ENCODE results near the gene LRCOL1.

The LRCOL1 gene

DNA sequence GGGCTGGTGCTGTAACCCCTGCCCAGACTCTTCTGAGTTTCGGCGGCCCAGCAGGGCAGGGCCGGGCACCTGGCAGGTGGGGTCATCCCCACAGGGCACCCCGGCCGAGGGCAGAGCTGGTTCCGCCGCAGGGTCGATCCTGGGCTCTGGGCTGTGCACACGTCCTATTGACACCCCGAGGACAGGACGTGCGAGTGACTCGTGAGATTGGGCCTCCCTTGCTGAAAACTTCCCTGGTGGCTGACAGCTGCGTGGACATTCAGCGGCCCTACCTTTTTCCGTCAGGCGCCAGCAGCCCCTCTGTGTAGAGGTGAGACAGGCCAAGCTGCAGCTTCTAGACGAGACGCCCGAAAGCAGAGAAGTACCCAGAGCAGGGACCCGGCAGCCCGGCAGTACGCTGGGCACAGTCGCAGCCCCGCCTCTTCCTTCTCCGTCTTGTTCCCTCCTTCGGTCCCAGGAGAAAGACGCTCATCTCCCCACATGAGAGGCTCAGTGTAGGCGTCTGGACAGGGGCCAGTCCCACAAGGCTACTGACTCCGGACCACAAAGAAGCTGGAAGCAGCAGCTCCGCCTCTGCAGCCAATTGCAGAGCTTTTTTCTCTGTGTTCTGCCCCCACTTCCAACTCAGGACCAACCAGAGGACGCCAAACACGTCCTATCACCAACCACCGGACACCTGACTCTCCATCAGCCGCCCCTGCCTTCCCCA lies at the start of gene LRCOL1:
TSS of gene LRCOL1 (minus strand) at position 532 of the 709 bp plus-strand sequence. CDS start 4,331 bp downstream, outside the sequence.
- no peak for DNase-seq (ENCODE audit: low read depth)

DNA sequence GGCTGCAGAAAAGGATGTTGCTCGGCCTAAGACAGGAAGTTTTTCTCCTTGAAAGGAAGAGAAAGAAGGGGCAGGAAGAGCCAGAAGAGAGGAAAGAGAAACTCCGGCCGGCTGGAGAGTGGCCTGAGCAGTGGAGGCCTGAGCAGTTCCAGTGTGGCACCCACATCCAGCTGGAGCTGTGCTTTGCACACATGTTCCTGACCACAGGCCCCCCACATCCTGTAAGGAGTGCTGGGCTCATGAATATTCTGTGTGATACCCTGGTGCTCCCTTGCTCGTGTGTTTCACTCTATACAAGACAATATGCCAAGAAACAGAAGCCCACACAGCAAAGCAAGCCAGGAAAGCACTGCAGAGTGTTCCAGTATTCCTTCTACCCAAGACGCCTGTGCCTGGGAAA lies 49.7 kb upstream of the LRCOL1 start:
- DNase-seq (ENCODE audit: low read depth), result no peak

DNA sequence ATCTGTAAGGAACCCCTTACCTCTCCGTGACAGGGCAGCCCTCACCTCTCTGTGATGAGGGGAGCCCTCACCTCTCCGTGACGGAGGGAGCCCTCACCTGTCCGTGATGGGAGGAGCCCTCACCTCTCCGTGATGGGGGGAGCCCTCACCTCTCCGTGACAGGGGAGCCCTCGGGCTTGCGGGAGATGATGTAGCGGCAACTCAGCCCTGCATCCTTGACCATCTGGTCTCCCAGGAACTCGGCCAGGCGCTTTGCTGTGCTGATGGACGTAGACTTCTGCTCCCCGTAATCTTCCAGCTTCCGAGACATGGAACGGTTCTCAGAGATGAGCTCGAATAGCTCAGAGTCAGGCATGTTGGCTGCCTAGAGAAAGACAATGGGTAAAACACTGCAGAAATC lies 48.8 kb upstream of the LRCOL1 start:
- no peak for DNase-seq (ENCODE audit: low read depth)

DNA sequence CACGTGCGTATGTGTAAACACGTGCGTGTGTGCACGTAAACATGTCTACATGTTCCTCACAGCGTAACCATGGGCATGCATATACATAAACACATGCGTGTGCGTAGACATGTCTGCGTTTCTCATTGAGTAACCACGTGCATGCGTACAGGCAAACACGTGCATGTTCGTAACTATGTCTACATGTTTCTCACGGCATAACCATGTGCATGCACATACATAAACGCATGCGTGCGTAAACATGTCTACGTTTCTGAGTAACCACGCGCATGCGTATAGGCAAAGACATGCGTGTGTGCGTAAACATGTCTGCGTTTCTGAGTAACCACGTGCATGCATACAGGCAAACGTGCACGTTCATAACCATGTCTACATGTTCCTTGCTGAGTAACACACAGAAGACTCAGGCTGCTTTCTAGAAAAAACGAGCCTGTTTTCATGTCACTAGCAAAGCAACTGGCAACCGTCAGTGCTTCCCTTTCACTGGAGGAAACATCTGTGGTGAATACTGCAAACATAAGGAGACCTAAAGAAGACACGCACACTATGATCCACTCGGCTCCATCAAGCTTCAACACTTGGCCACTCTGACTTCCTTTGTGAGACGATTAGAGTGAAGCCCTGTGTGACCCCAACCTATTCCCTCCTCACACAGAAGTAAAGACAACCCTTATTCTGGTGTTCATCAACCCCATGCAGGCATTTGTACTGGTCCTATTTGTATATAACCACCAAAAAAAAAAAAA lies 47.9 kb upstream of the LRCOL1 start:
- no peak for DNase-seq (ENCODE audit: low read depth)

DNA sequence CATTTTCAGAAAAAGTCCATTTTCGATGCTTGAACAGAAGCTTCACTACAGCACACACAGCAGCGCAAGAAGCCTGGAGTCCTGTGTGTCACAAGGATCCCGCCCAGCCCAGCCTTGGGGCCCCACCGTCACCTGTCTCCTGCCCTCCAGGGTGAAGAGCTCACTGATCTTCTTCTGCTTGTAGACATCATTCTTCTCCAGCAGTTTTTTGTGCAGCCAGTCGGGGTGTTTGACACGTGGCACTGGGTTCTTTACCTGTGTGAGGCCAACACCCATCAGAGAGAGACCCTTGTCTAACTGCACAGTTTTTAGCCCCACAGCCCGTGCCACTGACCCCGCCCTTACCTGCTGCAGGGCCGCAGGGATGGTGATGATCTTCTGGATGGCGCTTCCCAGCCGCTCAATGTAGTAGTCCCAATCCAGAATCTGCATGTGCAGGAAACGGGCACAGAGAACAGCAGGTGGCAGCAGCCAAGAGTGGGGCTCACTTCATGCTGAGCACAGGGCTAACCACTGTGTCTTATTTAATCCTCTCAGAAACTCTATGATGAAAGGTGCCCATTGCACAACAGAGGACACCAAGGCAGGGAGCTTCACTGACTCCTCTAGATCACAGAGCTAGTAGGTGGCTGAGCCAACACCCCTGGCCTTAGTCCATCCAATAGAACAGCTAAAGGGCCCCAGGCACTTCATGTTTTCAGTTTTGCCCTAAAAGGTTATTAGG lies 46.8 kb upstream of the LRCOL1 start:
- DNase-seq (ENCODE audit: low read depth), result no peak

DNA sequence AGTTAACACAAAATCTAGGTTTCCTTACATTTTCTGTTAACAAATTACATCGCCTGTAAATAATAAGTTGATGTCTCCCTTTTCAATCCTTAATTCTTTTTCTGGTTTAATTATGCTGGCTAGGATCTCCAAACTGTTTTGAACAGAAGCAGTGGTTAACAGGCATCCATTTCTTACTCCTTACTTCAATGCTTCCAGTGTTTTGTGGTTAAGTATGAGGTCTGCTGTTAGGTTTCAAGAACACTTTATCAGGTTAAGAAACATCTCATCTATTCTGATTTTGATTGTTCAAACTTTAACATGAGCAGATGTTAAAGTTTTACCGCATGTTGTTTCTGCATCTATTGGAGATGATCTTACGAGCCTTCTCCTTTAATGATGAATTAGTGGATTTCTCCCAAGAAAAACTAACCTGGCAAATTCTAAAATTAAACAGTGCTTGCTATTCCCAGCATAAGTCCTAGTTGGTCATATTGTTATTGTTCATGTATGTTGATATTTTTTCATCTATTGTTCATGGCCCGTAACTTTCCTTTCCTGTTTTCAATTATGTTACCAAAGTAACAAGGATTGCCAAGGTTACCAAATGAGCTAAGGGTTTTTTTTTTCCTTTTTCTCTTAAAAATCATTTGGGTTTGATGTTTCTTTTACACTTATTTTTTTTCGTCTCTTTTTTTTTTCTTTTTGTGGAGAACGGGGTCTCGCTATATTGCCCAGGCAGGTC lies 43.3 kb upstream of the LRCOL1 start:
- no peak for DNase-seq (ENCODE audit: low read depth)

DNA sequence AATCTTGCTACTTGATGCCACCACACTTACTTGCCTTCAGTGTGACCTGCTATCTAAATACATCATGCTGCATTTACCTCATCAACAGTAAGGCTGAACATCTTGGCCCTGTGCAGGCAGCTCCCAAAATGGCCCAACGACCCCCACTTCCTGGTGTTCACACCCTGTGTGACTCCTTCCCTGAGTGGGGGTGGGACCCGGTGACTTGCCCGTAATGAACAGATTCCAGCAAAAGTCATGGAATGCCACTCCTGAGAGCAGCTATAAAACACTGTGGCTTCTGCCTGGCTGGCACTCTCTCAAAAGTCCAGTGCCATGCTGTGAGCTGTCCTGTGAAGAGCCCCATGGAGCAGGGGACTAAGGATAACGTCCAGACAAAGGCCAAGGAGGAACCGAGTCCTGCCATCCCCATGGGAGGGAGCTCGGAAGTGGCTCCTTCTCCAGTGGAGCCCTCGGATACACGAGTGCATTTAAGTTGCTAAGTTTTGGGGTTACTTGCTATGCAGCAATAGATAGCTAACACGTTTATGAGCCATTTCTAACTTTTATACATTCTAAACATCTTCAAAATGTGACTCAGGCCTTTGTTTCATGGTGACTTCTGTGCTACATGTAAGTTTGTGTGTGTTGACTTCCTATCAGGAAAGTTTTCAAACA lies 41.2 kb upstream of the LRCOL1 start:
- no peak for DNase-seq (ENCODE audit: low read depth)

DNA sequence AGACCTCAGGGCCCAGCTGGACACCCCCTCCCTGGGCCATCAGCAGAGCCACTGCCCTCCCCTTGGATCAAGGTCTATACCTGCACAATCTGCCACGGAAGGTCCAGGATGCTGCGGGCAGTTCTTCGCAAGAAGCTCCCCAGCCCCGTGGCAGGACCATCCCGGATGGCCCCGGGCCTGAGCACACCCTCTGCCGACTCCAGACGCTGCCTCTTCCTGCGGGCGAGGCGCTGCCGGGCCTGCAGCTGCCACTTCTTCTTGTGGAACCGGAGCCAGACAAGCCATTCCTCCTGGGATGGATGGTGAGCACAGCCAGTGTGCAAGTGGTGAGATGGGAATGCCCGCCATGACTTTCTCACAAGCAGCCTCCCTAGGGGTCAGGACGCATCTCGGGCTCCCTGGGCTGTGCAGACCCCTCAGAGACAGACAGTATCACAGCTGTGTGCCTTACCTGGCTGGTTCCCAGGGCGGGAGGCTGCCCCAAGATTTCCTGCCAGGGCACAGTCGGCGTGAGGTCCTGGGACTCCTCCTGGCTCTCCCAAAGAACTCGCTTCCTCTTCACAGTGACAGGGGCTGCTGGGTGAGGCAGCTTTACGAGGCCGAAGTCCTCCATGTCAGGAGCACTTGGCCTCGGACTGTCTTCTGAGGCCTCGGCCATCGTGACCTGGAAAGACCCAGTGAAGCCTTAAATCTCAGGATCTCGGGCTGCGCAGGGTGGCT lies 39.0 kb upstream of the LRCOL1 start:
- DNase-seq (ENCODE audit: low read depth), result no peak

DNA sequence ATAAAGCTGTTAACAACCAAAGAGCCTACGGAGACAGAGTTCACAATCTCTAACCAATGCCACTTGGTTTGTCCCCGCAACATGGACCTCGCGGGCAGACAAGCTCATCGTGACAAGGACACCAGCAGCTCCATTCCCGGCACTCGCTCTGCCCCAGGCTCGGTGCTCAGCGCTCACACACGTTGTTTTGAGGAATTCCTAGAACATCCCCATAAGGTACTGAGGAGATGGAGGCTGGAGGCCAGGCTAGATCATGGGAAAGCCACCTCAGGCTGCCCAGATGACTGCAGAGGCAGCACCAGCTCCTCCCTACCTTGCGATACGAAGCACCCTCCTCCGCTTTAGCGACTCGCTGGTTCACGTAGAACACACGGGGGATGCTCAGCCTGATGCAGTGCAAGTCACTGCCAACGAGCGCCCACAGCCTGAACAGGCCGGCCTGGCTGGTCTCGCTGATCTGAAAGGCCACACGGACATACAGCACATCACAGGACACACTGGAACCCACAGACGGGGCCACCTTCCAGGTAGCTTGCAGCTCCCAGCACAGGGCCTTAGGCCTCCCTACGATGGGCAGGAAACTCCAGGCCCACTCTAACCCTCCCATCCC lies 38.3 kb upstream of the LRCOL1 start:
- DNase-seq (ENCODE audit: low read depth), result no peak

DNA sequence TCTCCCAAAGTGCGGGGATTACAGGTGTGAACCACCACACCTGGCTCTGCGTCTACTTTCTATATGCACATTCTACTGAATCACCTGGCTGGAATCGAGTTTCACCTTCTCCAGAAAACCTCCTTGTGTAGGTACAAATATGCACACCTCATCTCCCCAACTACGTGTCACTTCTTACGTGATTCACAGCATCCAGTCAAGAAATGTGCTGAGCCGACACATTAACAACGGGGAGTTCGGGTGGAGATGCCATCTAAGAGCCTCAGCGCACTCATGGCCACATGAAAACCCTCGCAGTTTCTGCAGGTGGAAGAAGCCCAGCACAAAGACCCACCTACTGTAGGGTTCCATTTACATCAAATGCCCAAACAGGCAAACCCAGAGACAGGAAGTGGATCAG lies 37.5 kb upstream of the LRCOL1 start:
- DNase-seq (ENCODE audit: low read depth), result no peak

DNA sequence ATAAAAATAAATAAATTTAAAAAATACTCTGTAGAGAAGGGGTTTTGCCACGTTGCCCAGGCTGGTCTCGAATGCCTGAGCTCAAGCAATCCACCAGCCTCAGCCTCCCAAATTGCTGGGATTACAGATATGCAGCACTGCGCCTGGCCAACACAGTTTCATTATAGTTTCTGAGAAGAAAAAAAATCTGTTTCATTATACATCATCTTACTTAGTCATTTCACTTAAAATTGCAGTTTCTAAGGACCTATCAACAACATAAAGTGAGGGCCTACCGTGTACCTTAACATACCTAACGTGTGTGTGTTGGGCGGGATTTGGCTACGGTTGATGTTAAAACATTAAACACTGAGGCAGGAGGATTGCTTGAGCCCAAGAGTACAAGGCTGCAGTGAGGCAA lies 36.5 kb upstream of the LRCOL1 start:
- no peak for DNase-seq (ENCODE audit: low read depth)

DNA sequence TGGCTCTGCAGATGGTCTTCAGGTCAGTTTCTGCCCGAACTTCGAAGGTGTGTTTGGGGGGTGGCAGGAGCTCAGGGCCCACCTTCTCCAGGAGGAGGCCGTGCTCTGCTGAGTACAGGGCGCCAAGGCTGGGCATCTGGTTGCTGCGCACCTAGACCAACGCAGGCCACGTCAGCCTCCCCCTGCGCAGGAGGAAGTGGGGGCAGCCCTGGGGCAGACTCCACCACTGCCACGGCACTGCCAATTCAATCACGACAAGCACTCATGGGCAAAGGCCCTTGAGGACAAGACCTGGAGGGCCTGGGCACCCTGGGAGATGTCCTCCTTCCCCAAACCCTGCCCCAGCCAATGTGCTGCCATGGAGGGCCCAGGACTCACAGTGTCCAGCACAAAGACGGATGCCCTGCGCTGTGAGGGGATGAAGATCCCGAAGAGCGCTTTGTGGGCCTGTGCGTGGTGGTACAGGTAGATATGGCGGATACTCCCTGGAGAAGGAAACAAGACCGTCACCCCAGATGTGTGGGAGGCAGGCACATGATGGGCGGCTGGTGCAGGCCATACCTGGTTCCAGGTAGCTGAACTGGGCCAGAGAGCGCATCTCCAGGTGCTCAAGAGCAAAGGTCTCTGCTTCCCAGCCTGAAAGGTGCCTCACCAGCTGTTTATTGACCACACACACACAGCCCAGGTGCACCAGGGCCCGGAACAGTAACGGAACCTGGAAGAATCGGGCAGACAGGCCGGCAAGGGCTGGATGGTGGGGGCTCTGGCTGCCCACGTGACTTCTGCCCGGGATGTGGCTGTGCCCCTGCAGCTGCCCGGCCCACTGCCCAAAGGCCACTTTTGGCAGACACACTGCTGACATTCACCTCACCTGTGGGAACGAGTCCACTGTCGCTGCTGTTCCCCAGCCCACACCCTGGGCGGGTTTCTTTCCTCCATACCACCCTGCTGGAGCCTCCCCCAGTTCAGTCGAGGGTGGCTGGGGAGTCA lies 32.8 kb upstream of the LRCOL1 start:
- DNase-seq (ENCODE audit: low read depth), result no peak

DNA sequence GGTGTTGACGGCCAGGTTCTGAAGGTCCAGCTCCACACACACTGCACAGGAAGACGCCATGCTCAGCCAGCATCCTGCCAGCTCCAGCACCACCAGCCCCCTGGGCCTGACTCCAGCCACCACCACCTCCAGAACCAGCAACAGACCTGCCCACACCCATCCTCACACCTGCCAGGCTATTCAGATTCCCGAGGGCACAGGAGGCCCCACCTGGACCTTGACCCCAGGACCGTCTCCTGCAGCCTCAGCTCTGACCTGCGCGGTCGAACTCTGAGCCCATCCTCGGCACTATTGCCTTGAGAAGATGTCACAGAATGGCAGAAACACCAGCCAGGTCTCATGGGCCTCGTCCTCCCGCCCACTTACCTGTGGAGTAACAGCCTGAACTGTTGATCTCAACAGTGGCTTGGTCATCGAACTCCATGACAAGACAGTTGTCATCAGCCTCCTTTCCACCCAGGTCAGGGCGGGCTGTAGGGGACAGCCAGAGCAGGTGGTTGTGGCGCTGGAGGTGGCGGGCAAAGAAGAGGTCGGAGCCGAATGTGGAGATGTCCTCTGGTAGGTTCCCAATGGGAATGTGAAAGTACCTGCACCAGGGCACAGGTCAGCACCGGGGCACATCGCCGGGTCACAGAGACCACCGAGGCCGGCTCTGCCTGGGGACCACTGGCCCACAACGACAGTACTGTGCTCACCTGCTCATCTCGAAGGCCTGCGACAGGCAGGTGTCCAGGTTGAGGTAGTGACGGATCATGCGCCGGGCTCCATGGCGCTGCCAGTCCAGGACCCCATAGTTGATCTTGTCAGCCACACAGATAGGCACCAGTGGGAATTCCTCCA lies 31.6 kb upstream of the LRCOL1 start:
- no peak for DNase-seq (ENCODE audit: low read depth)

DNA sequence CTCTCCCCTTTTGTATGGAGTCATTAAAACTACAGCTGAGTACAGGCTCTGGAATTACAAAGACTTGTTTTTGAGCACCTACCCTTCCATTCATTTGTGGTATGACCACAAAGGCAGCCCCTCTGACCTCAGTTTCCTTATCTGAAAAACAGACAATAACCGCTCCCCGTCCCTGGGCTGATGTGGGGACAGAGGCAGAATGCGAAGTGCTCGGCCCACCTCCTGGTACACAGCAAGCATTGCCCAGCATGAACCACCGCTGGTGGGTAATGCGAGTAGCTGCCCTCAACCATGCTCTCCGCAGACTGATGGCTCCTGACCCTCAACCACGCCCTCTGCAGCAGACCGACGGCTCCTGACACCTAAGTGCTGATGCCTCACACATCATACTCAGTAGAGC lies 30.6 kb upstream of the LRCOL1 start:
- no peak for DNase-seq (ENCODE audit: low read depth)

DNA sequence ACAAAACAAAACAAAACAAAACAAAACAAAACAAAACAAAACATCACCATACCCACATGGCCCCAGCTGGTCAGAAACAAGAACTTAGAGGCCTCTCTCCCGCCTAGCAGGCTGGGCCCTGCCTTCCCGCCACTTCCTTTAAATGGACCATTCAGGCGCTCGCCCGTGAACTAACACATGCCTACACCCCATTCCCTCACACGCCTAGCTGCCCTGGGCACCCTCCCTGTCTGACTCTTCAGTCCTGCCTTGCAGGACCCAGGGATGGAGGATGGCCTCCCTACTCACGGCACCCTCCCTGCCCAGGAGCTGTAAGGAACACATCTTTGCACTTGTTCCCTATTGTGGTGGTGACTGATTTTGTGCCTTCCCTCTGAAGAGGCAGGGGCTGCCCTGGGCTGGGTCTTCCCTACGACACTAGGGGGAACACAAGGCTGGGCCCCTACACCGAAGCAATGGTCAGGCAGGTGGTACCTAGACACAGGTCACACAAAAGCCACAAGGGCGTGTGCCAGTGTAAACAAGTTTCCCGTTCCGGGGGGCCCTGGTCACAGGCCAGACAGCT lies 29.7 kb upstream of the LRCOL1 start:
- DNase-seq (ENCODE audit: low read depth), result no peak

DNA sequence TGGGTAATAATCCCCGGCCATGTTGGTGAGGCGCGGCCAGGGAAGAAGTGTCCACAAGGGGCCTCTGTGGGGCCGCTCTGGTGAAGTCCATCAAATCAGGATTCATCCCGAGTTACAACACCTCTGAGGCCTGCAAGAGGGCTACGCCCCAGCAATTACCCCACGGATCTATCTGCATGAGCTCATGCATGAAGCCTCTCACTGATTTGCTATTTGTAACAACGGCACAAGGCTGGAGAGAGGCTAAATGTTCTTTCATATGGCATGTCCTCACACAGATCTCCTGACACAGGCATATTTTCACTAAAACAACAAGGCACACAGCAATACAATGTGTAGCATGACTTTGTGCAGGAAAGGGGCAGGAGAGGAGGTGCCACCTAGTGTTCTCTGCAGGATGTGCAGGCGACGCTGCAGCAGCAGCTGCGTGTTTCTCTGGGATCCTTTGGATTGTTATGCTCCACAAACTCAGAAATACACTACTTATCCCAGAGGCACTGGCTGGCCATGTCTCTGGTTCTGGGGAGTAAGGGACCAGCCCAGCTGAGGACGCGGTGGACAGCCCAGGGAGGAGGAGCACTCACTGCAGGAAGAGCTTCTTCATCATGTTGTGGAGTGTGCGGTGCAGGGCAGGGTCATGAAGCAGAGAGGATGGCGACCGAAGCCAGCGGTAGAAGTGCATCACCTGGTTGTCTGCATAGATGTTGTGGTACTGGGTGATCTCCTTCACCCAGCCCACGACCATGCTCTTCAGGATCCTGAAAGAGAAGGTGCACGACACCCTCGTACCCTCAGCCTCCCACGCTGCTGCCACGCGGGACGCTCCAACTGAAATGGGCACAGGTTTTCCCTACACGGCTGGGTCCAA lies 28.4 kb upstream of the LRCOL1 start:
- peak; percentile 3 for DNase-seq (ENCODE audit: low read depth)

DNA sequence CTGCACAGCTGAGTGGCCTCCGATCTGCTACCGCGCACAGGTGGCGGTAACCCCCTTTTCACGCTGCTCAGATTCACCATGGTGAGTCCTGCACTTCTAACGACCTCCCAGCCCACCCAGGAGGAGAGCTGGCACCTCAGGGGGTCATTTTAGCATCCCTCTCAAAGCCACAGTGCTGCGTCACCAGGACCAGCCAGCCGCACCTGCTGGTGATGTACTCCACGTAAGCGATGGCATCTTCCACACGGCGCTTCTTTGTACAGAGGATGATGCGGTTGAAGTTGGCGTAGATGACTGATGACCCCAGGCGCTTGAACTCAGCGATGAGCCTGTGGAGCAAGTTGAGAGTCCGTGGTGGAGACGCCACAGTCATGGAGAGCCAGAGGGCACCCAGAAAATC lies 27.4 kb upstream of the LRCOL1 start:
- no peak for DNase-seq (ENCODE audit: low read depth)
